ENCODE measurements around the gene CRYBB1. TPM values are rescaled to one million over a fixed set of nuclear protein-coding genes. Genes with fewer than 3 reads are reported as not detected.
"Not testable (repeated sequence)": the region's sequence is repeated elsewhere in the genome, so short reads cannot be mapped to it uniquely, and the experiment has no call there.

The CRYBB1 gene
- total and polyA plus RNA-seq, 2 donors from 2014 or later = 0.54 to 1.7 TPM

GRCh38 chr22:26614322-26614721 lies 3.5 kb downstream of the CRYBB1 start:
- Histone ChIP-seq H3K36me3 (ENCODE audit: control insufficient read depth in 2 of 3, insufficient read depth in 3 of 3, low read length in 3 of 3) (no peaks in the 10 kb centered on the region), H3K27ac (ENCODE audit: low read depth in 2 of 2, low read length in 2 of 2) (no peak overlapping the region), H3K9me3 (ENCODE audit: control insufficient read depth in 2 of 3, insufficient read depth in 1 of 3, low read length in 3 of 3) (no peaks in the 10 kb centered on the region), H3K9ac (ENCODE audit: low read length in 3 of 3) (no peak overlapping the region), H3K4me1 (ENCODE audit: control insufficient read depth in 2 of 3, insufficient read depth in 2 of 3, low read depth in 1 of 3, low read length in 3 of 3) (no peaks in the 10 kb centered on the region), H3K4me3 (ENCODE audit: low read length in 3 of 3) (no peak overlapping the region), H3K27me3 (ENCODE audit: control insufficient read depth, insufficient read depth, low read length) (no peaks in the 10 kb centered on the region)
- intact Hi-C loops (cut with DNase I) = no loop called here
- no peak for TF ChIP-seq CTCF (IDR thresholded peaks at IDR 0.05; ENCODE audit: borderline replicate concordance, extremely low read depth, insufficient read depth)
- DNase-seq (no peak), FAIRE-seq (no peak)

- DNase-seq; H3K4me3 ChIP-seq (ENCODE audit: low read length in 3 of 3); H3K9ac ChIP-seq (ENCODE audit: low read length in 3 of 3); H3K9me3 ChIP-seq (ENCODE audit: control insufficient read depth in 2 of 3, insufficient read depth in 1 of 3, low read length in 3 of 3); H3K27me3 ChIP-seq (ENCODE audit: control insufficient read depth, insufficient read depth, low read length); H3K27ac ChIP-seq (ENCODE audit: low read depth in 2 of 2, low read length in 2 of 2); intact Hi-C loops (cut with DNase I); FAIRE-seq; H3K36me3 ChIP-seq (ENCODE audit: control insufficient read depth in 2 of 3, insufficient read depth in 3 of 3, low read length in 3 of 3); H3K4me1 ChIP-seq (ENCODE audit: control insufficient read depth in 2 of 3, insufficient read depth in 2 of 3, low read depth in 1 of 3, low read length in 3 of 3): not testable (repeated sequence)
These were observed 4.1 kb downstream of the CRYBB1 start for GRCh38 chr22:26613753-26614152.

- Histone ChIP-seq H3K27me3 (ENCODE audit: control insufficient read depth, insufficient read depth, low read length) (no peaks in the 10 kb centered on the region), H3K4me3 (ENCODE audit: low read length in 3 of 3) (no peak overlapping the region), H3K9ac (ENCODE audit: low read length in 3 of 3) (no peak overlapping the region), H3K9me3 (ENCODE audit: control insufficient read depth in 2 of 3, insufficient read depth in 1 of 3, low read length in 3 of 3) (no peaks in the 10 kb centered on the region), H3K4me1 (ENCODE audit: control insufficient read depth in 2 of 3, insufficient read depth in 2 of 3, low read depth in 1 of 3, low read length in 3 of 3) (no peaks in the 10 kb centered on the region), H3K36me3 (ENCODE audit: control insufficient read depth in 2 of 3, insufficient read depth in 3 of 3, low read length in 3 of 3) (no peaks in the 10 kb centered on the region), H3K27ac (ENCODE audit: low read depth in 2 of 2, low read length in 2 of 2) (no peak overlapping the region)
- intact Hi-C loops (cut with DNase I) = no loop called here
- DNase-seq = no peak
- TF ChIP-seq CTCF (IDR thresholded peaks at IDR 0.05; ENCODE audit: borderline replicate concordance, extremely low read depth, insufficient read depth) = no peak
- FAIRE-seq = no peak
These were observed 5.2 kb downstream of the CRYBB1 start for GRCh38 chr22:26612652-26613051.

- Histone ChIP-seq H3K36me3 (ENCODE audit: control insufficient read depth in 2 of 3, insufficient read depth in 3 of 3, low read length in 3 of 3) (no peaks in the 10 kb centered on the region), H3K4me1 (ENCODE audit: control insufficient read depth in 2 of 3, insufficient read depth in 2 of 3, low read depth in 1 of 3, low read length in 3 of 3) (no peaks in the 10 kb centered on the region), H3K4me3 (ENCODE audit: low read length in 3 of 3) (no peak overlapping the region), H3K9me3 (ENCODE audit: control insufficient read depth in 2 of 3, insufficient read depth in 1 of 3, low read length in 3 of 3) (no peaks in the 10 kb centered on the region), H3K27me3 (ENCODE audit: control insufficient read depth, insufficient read depth, low read length) (no peaks in the 10 kb centered on the region), H3K9ac (ENCODE audit: low read length in 3 of 3) (no peak overlapping the region), H3K27ac (ENCODE audit: low read depth in 2 of 2, low read length in 2 of 2) (no peak overlapping the region)
- TF ChIP-seq CTCF (IDR thresholded peaks at IDR 0.05; ENCODE audit: borderline replicate concordance, extremely low read depth, insufficient read depth) = no peak
- DNase-seq (no peak), FAIRE-seq (no peak)
- intact Hi-C loops (cut with DNase I) = no loop called here
These were observed 6.8 kb downstream of the CRYBB1 start for GRCh38 chr22:26610996-26611395.

Data from kidney (tissue), 14 donors.